ENCODE results near the gene APOD. TPM values are rescaled to one million over a fixed set of nuclear protein-coding genes. Genes with fewer than 3 reads are reported as not detected.

APOD gene
- total and polyA plus RNA-seq, 8 donors, result 33.0 to 941 (median 188) TPM

Small RNA genes within 50 kb of the gene (small RNA-seq; reads per million reads assigned to genes)
- gene RN7SL73P, result 0 reads per million in 4 donors
- gene RNU6ATAC24P, result 0 reads per million in 4 donors

Other genes starting within 250 kb of the APOD start
- 100 to 1,000 TPM in 3 of 5 donors, 10 to 100 TPM in 2; 33.9 to 159 (median 116) TPM for gene ACAP2, start 140.9 kb downstream of the APOD start, total RNA-seq
- 1 to 10 TPM; 4.6 to 7.9 (median 7.9) TPM for gene ACAP2, start 140.9 kb downstream of the APOD start, polyA plus RNA-seq
- gene PPP1R2, start 40.6 kb downstream of the APOD start, total RNA-seq, result 100 to 1,000 TPM in 1 of 5 donors, 10 to 100 TPM in 4; 29.2 to 102 (median 62.0) TPM
- gene PPP1R2, start 40.6 kb downstream of the APOD start, polyA plus RNA-seq, result 10 to 100 TPM; 21.4 to 25.1 (median 21.7) TPM
- gene MUC20, start 137.0 kb upstream of the APOD start, total RNA-seq, result 10 to 100 TPM in 3 of 5 donors, 1 to 10 TPM in 2; 4.0 to 64.8 (median 38.8) TPM
- 10 to 100 TPM in 2 of 3 donors, 1 to 10 TPM in 1; 3.8 to 20.2 (median 13.9) TPM for gene MUC20, start 137.0 kb upstream of the APOD start, polyA plus RNA-seq
- 100 to 1,000 TPM in 1 of 5 donors, 10 to 100 TPM in 3, under 1 TPM in 1; 0.73 to 355 (median 41.3) TPM for gene MUC4, start 228.0 kb upstream of the APOD start, total RNA-seq
- 10 to 100 TPM in 1 of 3 donors, under 1 TPM in 1, not detected in 1; 0.81 to 28.9 TPM for gene MUC4, start 228.0 kb upstream of the APOD start, polyA plus RNA-seq